Tibial nerve (tissue), 4 donors: ENCODE results near the gene MATCAP1.
A peak's percentile ranks its signal among the peaks of the same experiment; 100 is the strongest.

Experiments
- EP300 ChIP-seq, 2 donors: sonication (generic); formaldehyde crosslinking; IDR thresholded peaks; one replicate each; pipeline ENCODE4 v1.6.1; 2017; ENCODE audit warnings: antibody characterized with exemption in 2 of 2, mild to moderate bottlenecking in 1 of 2
- TF ChIP-seq, protein P1 (sequence below), 5 experiments: fragments of 200-600 bp in 3 of 5; fragments of 450-650 bp in 2 of 5; sonication (generic) in 3 of 5; IDR thresholded peaks; one replicate each; pipeline ENCODE4 v1.5.1; 2016 to 2019; ENCODE audit warnings: antibody characterized with exemption in 5 of 5, mild to moderate bottlenecking in 3 of 5, moderate library complexity in 2 of 5

DNA sequence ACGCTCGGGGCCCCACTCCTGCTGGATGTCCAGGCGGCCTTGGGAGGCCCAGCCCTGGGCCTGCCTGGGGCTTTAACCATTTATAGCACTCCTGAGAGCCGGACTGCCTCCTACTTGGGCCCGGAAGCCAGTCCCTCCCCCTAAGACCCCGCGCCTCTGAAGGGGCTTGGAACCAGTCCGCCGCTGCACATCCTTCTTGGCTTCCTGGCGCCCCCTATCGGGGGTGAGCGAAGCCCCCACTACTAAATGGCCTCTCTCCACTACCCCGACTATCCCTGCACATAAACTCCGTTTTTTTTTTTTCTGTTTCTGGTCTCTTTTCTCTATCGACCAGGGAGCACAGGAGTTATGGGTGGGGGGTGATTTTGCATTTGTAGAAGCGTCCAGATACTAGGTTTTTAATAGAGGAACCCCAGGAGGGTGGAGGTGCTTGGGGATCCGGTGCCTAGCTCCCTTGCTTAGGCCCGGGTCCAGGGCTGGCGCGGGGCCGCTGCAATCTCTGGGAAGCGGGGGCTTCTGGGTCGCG lies 14.1 kb downstream of the MATCAP1 start:
- TF ChIP-seq EP300 (IDR thresholded peaks at IDR 0.05): no peak
- TF ChIP-seq, protein P1, sequence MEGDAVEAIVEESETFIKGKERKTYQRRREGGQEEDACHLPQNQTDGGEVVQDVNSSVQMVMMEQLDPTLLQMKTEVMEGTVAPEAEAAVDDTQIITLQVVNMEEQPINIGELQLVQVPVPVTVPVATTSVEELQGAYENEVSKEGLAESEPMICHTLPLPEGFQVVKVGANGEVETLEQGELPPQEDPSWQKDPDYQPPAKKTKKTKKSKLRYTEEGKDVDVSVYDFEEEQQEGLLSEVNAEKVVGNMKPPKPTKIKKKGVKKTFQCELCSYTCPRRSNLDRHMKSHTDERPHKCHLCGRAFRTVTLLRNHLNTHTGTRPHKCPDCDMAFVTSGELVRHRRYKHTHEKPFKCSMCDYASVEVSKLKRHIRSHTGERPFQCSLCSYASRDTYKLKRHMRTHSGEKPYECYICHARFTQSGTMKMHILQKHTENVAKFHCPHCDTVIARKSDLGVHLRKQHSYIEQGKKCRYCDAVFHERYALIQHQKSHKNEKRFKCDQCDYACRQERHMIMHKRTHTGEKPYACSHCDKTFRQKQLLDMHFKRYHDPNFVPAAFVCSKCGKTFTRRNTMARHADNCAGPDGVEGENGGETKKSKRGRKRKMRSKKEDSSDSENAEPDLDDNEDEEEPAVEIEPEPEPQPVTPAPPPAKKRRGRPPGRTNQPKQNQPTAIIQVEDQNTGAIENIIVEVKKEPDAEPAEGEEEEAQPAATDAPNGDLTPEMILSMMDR (IDR thresholded peaks at IDR 0.05): peak in 4 of 5 experiments; percentile 23 to 44 (median 34)
